B cell (primary cell): ENCODE measurements around the gene ILDR2. TPM values are rescaled to one million over a fixed set of nuclear protein-coding genes. Genes with fewer than 3 reads are reported as not detected.

Experiments
- ATAC-seq: fragments of 200-7000 bp; cut with Tn5 transposase; one replicate; pipeline ENCODE4 v1.10.0; 2021; ENCODE audit warnings: low read depth, mild to moderate bottlenecking, moderate number of reproducible peaks, moderate library complexity
- CTCF ChIA-PET: fragments of 350-600 bp; sonication (Branson Sonifier 250); formaldehyde crosslinking; loops from one replicate; lab custom pipeline; 2021; ENCODE audit warnings: antibody characterized with exemption, inconsistent platforms; lab: Charles Lee
- POLR2A ChIA-PET: fragments of 350-600 bp; sonication (Branson Sonifier 250); formaldehyde crosslinking; loops from one replicate; lab custom pipeline; 2021; ENCODE audit warnings: antibody characterized with exemption; lab: Charles Lee
- DNase-seq: peaks from one replicate; pipeline ENCODE4 v3.0.0; 2013
- H2AFZ ChIP-seq: 2 replicates; pipeline ENCODE4 v1.6.1; 2012; ENCODE audit warnings: mild to moderate bottlenecking, low read depth, low read length; ENCODE audit not compliant: insufficient read depth, poor library complexity, severe bottlenecking
- H3K27ac ChIP-seq, 2 donors: 1 replicate in 1 of 2; 2 replicates in 1 of 2; pipeline ENCODE4 v1.5.1; 2012 to 2013; ENCODE audit warnings: low read length in 2 of 2, mild to moderate bottlenecking in 2 of 2, moderate library complexity in 1 of 2
- H3K27me3 ChIP-seq, 4 experiments: fragments of 200-600 bp in 1 of 4; sonication (generic) in 1 of 4; replicated peaks in 1 of 4; 1 replicate in 2 of 4; 2 replicates in 2 of 4; pipeline versions ENCODE4 v1.6.1 to v1.7.0; 2013 to 2016; ENCODE audit warnings: low read length in 3 of 4, mild to moderate bottlenecking in 2 of 4, mixed read lengths in 1 of 4, moderate library complexity in 1 of 4; ENCODE audit not compliant: insufficient read depth in 4 of 4, control insufficient read depth in 3 of 4; ENCODE audit errors: control extremely low read depth in 1 of 4
- H3K36me3 ChIP-seq, 2 experiments: replicated peaks in 1 of 2; 1 replicate in 1 of 2; 2 replicates in 1 of 2; pipeline versions ENCODE4 v1.6.1 to v1.7.1; 2013; ENCODE audit warnings: low read length in 1 of 2; ENCODE audit not compliant: insufficient read depth in 2 of 2, control insufficient read depth in 1 of 2; ENCODE audit errors: control extremely low read depth in 1 of 2, extremely low read depth in 1 of 2
- H3K4me1 ChIP-seq, 2 donors: fragments of 200-600 bp in 1 of 2; sonication (generic) in 1 of 2; 1 replicate in 1 of 2; 2 replicates in 1 of 2; pipeline versions ENCODE4 v1.5.1 to v1.6.1; 2013 to 2017; ENCODE audit warnings: low read length in 2 of 2; ENCODE audit not compliant: control insufficient read depth in 2 of 2, insufficient read depth in 2 of 2
- H3K4me2 ChIP-seq: replicated peaks from 2 replicates; pipeline ENCODE3; 2012; ENCODE audit warnings: mild to moderate bottlenecking, low read depth, low read length; ENCODE audit not compliant: poor library complexity, severe bottlenecking
- H3K4me3 ChIP-seq, 5 experiments: fragments of 200-600 bp in 1 of 5; sonication (generic) in 1 of 5; 1 replicate in 3 of 5; 2 replicates in 2 of 5; pipeline versions ENCODE4 v1.5.1 to v1.7.0; 2011 to 2016; ENCODE audit warnings: low read length in 4 of 5, mild to moderate bottlenecking in 4 of 5, low read depth in 2 of 5, control low read depth in 1 of 5, moderate library complexity in 1 of 5; ENCODE audit not compliant: insufficient read depth in 1 of 5; ENCODE audit errors: control extremely low read depth in 1 of 5, extremely low read depth in 1 of 5
- H3K79me2 ChIP-seq: fragments of 200-600 bp; sonication (generic); one replicate; pipeline ENCODE4 v1.6.0; 2016; ENCODE audit warnings: low read length; ENCODE audit not compliant: control insufficient read depth, insufficient read depth
- H3K9ac ChIP-seq: fragments of 200-600 bp; sonication (generic); 2 replicates; pipeline ENCODE4 v1.6.1; 2017; ENCODE audit warnings: mild to moderate bottlenecking, low read length, moderate library complexity
- H3K9me3 ChIP-seq, 3 donors: one replicate each; pipeline versions ENCODE4 v1.6.1 to v1.7.1; 2013; ENCODE audit warnings: low read length in 2 of 3; ENCODE audit not compliant: control insufficient read depth in 2 of 3, insufficient read depth in 1 of 3; ENCODE audit errors: control extremely low read depth in 1 of 3
- H4K20me1 ChIP-seq: 2 replicates; pipeline ENCODE4 v1.6.0; 2012; ENCODE audit warnings: mild to moderate bottlenecking, low read length; ENCODE audit not compliant: insufficient read depth, control insufficient read depth, poor library complexity, severe bottlenecking
- H3K27ac Mint-ChIP-seq: one replicate; pipeline ENCODE4 v1.8.0; 2021; ENCODE audit warnings: mixed read lengths
- H3K27me3 Mint-ChIP-seq: one replicate; pipeline ENCODE4 v1.8.0; 2021; ENCODE audit warnings: mixed read lengths
- H3K4me1 Mint-ChIP-seq: one replicate; pipeline ENCODE4 v1.8.0; 2021; ENCODE audit warnings: mixed read lengths
- H3K4me3 Mint-ChIP-seq: one replicate; pipeline ENCODE4 v1.8.0; 2021; ENCODE audit warnings: mixed read lengths
- H3K9me3 Mint-ChIP-seq: one replicate; pipeline ENCODE4 v1.8.0; 2022; ENCODE audit warnings: mixed read lengths; ENCODE audit not compliant: insufficient read depth
- CTCF ChIP-seq: fragments of 200-600 bp; IDR thresholded peaks from one replicate; pipeline ENCODE4 v1.8.0; 2022; ENCODE audit warnings: antibody characterized with exemption, mild to moderate bottlenecking
- EZH2 ChIP-seq: IDR thresholded peaks from 2 replicates; pipeline ENCODE4 v1.6.1; 2012; ENCODE audit warnings: borderline replicate concordance, low read depth, mild to moderate bottlenecking, moderate library complexity, low read length; ENCODE audit not compliant: insufficient read depth, poor library complexity, severe bottlenecking
- WGBS: methylation state at CpG from one replicate; pipeline ENCODE4 v1.1.5; 2013; ENCODE audit warnings: missing lambda C conversion rate; ENCODE audit not compliant: insufficient coverage; 5-methylcytosine and 5-hydroxymethylcytosine counted together
- intact Hi-C: fragments of 100-400 bp; cut with micrococcal nuclease; formaldehyde crosslinking; loops from one replicate; pipeline ENCODE4 v1.10.0; 2022
- polyA plus RNA-seq: library from polyadenylated mRNA; depleted of rRNA; stranded (reverse); fragments of >200 nt; gene quantifications from 2 replicates; pipeline ENCODE4 v1.2.3, GENCODE V29; 2012
- total RNA-seq, 2 donors: library from RNA; stranded (reverse); fragments of 120-200 nt in 1 of 2; gene quantifications; 1 replicate in 1 of 2; 2 replicates in 1 of 2; pipeline versions ENCODE4 v1.2.3 to v1.2.4, GENCODE V29; 2013 to 2022

ILDR2 gene
- total and polyA plus RNA-seq, 2 donors (not counting 1 experiment from before 2014, with no cell fraction given), result 0.01 TPM; not detected in 1

DNA sequence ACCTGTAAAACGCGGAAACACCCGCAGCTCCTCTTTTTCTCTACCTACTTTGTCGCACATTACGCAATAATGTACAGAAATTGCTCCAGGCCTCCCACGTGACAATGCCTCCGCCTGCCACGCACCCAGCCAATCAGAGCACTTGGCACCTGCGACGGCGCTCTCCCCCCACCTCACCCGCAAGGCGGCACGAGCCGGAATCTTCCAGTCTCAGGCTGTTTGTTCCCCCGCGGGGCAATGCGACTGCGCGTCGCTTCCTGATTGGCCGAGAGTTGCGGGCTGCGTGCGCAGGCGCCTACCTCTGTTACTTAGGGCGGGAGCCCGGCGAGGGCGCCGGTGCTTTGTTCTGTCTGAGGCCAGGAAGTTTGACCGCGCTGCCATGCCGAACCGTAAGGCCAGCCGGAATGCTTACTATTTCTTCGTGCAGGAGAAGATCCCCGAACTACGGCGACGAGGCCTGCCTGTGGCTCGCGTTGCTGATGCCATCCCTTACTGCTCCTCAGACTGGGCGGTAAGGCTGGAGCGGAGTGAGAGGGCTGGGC is 13.7 kb upstream of the ILDR2 start, which contains the start of gene MAEL:
MAEL (plus strand) TSS at position 307 of the 542 bp plus-strand sequence; CDS start at position 380, 73 bp downstream.
- H3K27me3 Mint-ChIP-seq, result peaks cover 22% of the 10 kb centered on the region
- H3K9me3 Mint-ChIP-seq, result no peaks in the 10 kb centered on the region
- no peaks in the 10 kb centered on the region for H3K79me2 ChIP-seq
- ChIA-PET POLR2A (no interaction called here), CTCF (no interaction called here)
- H3K27ac ChIP-seq, result no peak within 1 kb of the TSS
- no peak within 1 kb of the TSS for H3K4me2 ChIP-seq
- no peak within 1 kb of the TSS for H3K4me3 Mint-ChIP-seq
- DNase-seq, result no peak
- no peak within 1 kb of the TSS for H3K4me3 ChIP-seq
- H2AFZ ChIP-seq, result no peak within 1 kb of the TSS
- intact Hi-C loops, result no loop called here
- peaks cover 0 to 10% (median 4%) of the 10 kb centered on the region in 4 experiments for H3K27me3 ChIP-seq
- H3K9me3 ChIP-seq, result peaks cover 0 to 9% (median 0%) of the 10 kb centered on the region in 3 donors
- no peak for ATAC-seq
- no peaks in the 10 kb centered on the region for H3K4me1 Mint-ChIP-seq
- TF ChIP-seq CTCF (no peak), EZH2 (no peak)
- H3K36me3 ChIP-seq, result no peaks in the 10 kb centered on the region
- 96% methylated on average over 45 of the region's 45 CpGs for WGBS
- no peak within 1 kb of the TSS for H3K9ac ChIP-seq
- H4K20me1 ChIP-seq, result no peaks in the 10 kb centered on the region
- H3K4me1 ChIP-seq, result no peaks in the 10 kb centered on the region
- H3K27ac Mint-ChIP-seq, result no peak within 1 kb of the TSS

- no peaks in the 10 kb centered on the region for H4K20me1 ChIP-seq
- Mint-ChIP-seq H3K27me3 (peaks cover 23% of the 10 kb centered on the region), H3K9me3 (no peaks in the 10 kb centered on the region), H3K27ac (no peak overlapping the region), H3K4me3 (no peak overlapping the region), H3K4me1 (peaks cover 2% of the 10 kb centered on the region)
- no peaks in the 10 kb centered on the region for H3K9me3 ChIP-seq
- DNase-seq, result no peak
- no peaks in the 10 kb centered on the region for H3K36me3 ChIP-seq
- H3K4me3 ChIP-seq, result no peak overlapping the region
- H3K27me3 ChIP-seq, result peaks cover 0 to 7% (median 4%) of the 10 kb centered on the region in 4 experiments
- ChIA-PET CTCF (interaction anchor here (2.0 kb wide), 1 partner anchor 77 kb away, joined by 7 read pairs; no protein-coding TSS in a partner anchor), POLR2A (no interaction called here)
- no peaks in the 10 kb centered on the region for H3K79me2 ChIP-seq
- intact Hi-C loops, result no loop called here
- H2AFZ ChIP-seq, result no peak overlapping the region
- no peak overlapping the region for H3K27ac ChIP-seq
- H3K4me2 ChIP-seq, result no peak overlapping the region
- TF ChIP-seq CTCF (no peak), EZH2 (no peak)
- peaks cover 0 to 5% of the 10 kb centered on the region in 2 donors for H3K4me1 ChIP-seq
- no peak overlapping the region for H3K9ac ChIP-seq
- WGBS, result 100% methylated on average over 1 of the region's 1 CpG
- ATAC-seq, result no peak
Measured at GRCh38 chr1:166981589-166981988, 6.2 kb upstream of the ILDR2 start.
